OCI-LY7 (cell line): Measurements from ENCODE around the gene MAST1.

Experiments
- EZH2phosphoT487 ChIP-seq: fragments of 200-600 bp; sonication (generic); IDR thresholded peaks from 2 replicates; pipeline ENCODE4 v1.6.1; 2018; ENCODE audit warnings: low read depth, borderline replicate concordance, mild to moderate bottlenecking, mixed run types, antibody characterized with exemption, low read length, moderate library complexity, mixed read lengths
- TF ChIP-seq, protein P1 (sequence below): fragments of 200-600 bp; sonication (generic); conservative IDR thresholded peaks from 2 replicates; pipeline ENCODE4 v1.5.1; 2014; ENCODE audit warnings: mild to moderate bottlenecking, antibody characterized with exemption, low read length, moderate library complexity, mixed read lengths

DNA sequence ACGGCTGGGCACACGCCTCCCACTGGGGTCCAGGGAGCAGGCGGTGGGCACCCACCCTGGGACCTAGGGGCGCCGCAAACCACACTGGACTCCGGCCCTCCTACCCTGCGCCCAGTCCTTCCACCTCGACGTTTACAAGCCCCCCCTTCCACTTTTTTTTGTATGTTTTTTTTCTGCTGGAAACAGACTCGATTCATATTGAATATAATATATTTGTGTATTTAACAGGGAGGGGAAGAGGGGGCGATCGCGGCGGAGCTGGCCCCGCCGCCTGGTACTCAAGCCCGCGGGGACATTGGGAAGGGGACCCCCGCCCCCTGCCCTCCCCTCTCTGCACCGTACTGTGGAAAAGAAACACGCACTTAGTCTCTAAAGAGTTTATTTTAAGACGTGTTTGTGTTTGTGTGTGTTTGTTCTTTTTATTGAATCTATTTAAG, 45.4 kb upstream of the MAST1 start:
- TF ChIP-seq, protein P1, sequence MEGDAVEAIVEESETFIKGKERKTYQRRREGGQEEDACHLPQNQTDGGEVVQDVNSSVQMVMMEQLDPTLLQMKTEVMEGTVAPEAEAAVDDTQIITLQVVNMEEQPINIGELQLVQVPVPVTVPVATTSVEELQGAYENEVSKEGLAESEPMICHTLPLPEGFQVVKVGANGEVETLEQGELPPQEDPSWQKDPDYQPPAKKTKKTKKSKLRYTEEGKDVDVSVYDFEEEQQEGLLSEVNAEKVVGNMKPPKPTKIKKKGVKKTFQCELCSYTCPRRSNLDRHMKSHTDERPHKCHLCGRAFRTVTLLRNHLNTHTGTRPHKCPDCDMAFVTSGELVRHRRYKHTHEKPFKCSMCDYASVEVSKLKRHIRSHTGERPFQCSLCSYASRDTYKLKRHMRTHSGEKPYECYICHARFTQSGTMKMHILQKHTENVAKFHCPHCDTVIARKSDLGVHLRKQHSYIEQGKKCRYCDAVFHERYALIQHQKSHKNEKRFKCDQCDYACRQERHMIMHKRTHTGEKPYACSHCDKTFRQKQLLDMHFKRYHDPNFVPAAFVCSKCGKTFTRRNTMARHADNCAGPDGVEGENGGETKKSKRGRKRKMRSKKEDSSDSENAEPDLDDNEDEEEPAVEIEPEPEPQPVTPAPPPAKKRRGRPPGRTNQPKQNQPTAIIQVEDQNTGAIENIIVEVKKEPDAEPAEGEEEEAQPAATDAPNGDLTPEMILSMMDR, result no peak
- TF ChIP-seq EZH2phosphoT487, result no peak
